IPS DF 6.9 (cell line): ENCODE results near the gene CLIP2.
"Not testable (repeated sequence)": the region's sequence is repeated elsewhere in the genome, so short reads cannot be mapped to it uniquely, and the experiment has no call there.

Experiments used
- DNase-seq: peaks from one replicate; pipeline ENCODE4 v3.0.0-alpha.2; 2013; ENCODE audit warnings: low read depth, low spot score
- H3K27ac ChIP-seq: one replicate; pipeline ENCODE4 v1.5.1; 2013; ENCODE audit warnings: low read length, control low read depth
- H3K27me3 ChIP-seq: 2 replicates; pipeline ENCODE4 v1.6.1; 2013; ENCODE audit warnings: mild to moderate bottlenecking, low read length; ENCODE audit not compliant: control insufficient read depth, insufficient read depth
- H3K36me3 ChIP-seq: 2 replicates; pipeline ENCODE4 v1.6.1; 2013; ENCODE audit warnings: low read length; ENCODE audit not compliant: control insufficient read depth, insufficient read depth
- H3K4me1 ChIP-seq: 2 replicates; pipeline ENCODE4 v1.6.1; 2013; ENCODE audit warnings: low read length; ENCODE audit not compliant: control insufficient read depth, insufficient read depth
- H3K4me3 ChIP-seq: 2 replicates; pipeline ENCODE4 v1.5.1; 2013; ENCODE audit warnings: mild to moderate bottlenecking, low read length
- H3K9me3 ChIP-seq: 2 replicates; pipeline ENCODE4 v1.6.1; 2013; ENCODE audit warnings: low read length, inconsistent platforms; ENCODE audit not compliant: control insufficient read depth, insufficient read depth
- WGBS: extraction: QIAGEN DNeasy Blood & Tissue Kit; methylation state at CpG from one replicate; pipeline ENCODE4 v1.1.7; 2013; ENCODE audit warnings: mixed read lengths, missing lambda C conversion rate; ENCODE audit not compliant: insufficient read length, insufficient coverage; 5-methylcytosine and 5-hydroxymethylcytosine counted together

Gene CLIP2

DNA sequence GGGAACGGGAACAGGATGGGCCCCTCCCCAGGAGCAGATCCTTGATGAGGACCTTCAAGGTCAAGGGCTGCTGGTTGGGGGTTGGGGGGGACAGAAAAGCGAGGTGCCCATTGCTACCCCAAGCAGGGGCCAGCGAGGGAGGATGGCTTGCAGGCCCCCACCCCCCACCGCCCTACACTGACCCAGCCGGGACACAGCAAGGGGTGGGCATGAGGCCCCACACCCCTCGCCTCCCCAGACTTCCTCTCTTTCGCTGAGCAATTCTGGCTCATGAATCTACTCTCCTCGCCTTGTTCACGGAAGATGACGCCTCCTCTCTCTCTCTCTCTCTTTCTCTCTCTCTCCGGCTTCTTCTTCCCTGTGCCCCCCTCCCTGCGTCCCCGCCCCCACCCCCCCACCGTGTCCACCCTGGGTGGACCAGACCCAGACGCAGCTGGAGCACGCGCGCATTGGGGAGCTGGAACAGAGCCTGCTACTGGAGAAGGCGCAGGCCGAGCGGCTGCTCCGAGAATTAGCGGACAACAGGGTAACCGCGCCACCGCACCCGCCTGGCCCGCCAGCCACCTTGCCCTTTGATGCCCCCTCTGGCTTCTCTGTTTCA, 83.4 kb downstream of the CLIP2 start:
- WGBS: no CpG with 5 or more reads among the region's 28 CpGs
- no peak overlapping the region; the same call in 1 of the 2 replicates for H3K4me3 ChIP-seq

GRCh38 chr7:74373536-74373935, 84.3 kb downstream of the CLIP2 start:
- Histone ChIP-seq H3K4me1 (peaks cover 2% of the 10 kb centered on the region; the same call in 1 of the 2 replicates), H3K27me3 (no peaks in the 10 kb centered on the region), H3K4me3 (no peak overlapping the region), H3K27ac (no peak overlapping the region), H3K9me3 (no peaks in the 10 kb centered on the region), H3K36me3 (peaks cover 4% of the 10 kb centered on the region; the same call in 1 of the 2 replicates)
- no peak for DNase-seq
- WGBS: no CpG with 5 or more reads among the region's 3 CpGs

More for the DNA sequence above, 83.4 kb downstream of the CLIP2 start:
- Histone ChIP-seq H3K4me1 (peaks cover 2% of the 10 kb centered on the region; the same call in 1 of the 2 replicates), H3K9me3 (no peaks in the 10 kb centered on the region), H3K27me3 (no peaks in the 10 kb centered on the region), H3K36me3 (peaks cover 4% of the 10 kb centered on the region; the same call in 1 of the 2 replicates), H3K27ac (no peak overlapping the region)
- no peak for DNase-seq

- H3K27ac ChIP-seq: no peak overlapping the region
- H3K4me3 ChIP-seq: no peak overlapping the region
- no peaks in the 10 kb centered on the region for H3K9me3 ChIP-seq
- H3K4me1 ChIP-seq: peaks cover 2% of the 10 kb centered on the region; the same call in 1 of the 2 replicates
- WGBS: no CpG with 5 or more reads among the region's 31 CpGs
- DNase-seq: no peak
- peaks cover 4% of the 10 kb centered on the region; the same call in 1 of the 2 replicates for H3K36me3 ChIP-seq
- no peaks in the 10 kb centered on the region for H3K27me3 ChIP-seq
These were observed 86.6 kb downstream of the CLIP2 start for GRCh38 chr7:74375726-74376220.

DNA sequence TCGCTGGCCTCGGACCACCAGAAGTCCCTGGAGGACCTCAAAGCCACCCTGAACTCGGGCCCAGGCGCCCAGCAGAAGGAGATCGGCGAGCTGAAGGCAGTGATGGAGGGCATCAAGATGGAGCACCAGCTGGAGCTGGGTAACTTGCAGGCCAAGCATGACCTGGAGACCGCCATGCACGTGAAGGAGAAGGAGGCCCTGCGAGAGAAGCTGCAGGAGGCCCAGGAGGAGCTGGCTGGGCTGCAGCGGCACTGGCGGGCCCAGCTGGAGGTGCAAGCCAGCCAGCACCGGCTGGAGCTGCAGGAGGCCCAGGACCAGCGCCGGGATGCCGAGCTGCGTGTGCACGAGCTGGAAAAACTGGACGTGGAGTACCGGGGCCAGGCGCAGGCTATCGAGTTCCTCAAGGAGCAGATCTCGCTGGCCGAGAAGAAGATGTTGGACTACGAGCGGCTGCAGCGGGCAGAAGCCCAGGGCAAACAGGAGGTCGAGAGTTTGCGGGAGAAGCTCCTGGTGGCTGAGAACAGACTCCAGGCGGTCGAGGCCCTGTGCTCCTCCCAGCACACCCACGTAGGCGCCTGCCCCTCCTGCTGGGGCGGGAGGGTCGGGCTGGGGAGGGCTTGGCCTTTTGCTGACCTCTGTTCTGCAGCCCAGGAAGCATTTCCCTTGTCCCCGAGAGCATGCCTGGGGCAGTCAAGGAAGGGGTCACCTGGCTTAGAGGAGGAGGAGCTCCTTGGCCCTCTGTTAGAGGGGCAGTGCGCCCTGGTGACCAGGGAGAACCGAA, 87.2 kb downstream of the CLIP2 start:
- no CpG with 5 or more reads among the region's 37 CpGs for WGBS
- Histone ChIP-seq H3K4me1 (peaks cover 2% of the 10 kb centered on the region; the same call in 1 of the 2 replicates), H3K9me3 (no peaks in the 10 kb centered on the region), H3K27me3 (no peaks in the 10 kb centered on the region), H3K27ac (no peak overlapping the region), H3K4me3 (no peak overlapping the region), H3K36me3 (peaks cover 4% of the 10 kb centered on the region; the same call in 1 of the 2 replicates)
- DNase-seq: no peak

GRCh38 chr7:74379938-74380337, 90.7 kb downstream of the CLIP2 start:
- H3K27me3 ChIP-seq: no peaks in the 10 kb centered on the region
- no peaks in the 10 kb centered on the region for H3K9me3 ChIP-seq
- no peak for DNase-seq
- no peaks in the 10 kb centered on the region for H3K4me1 ChIP-seq
- no CpG with 5 or more reads among the region's 2 CpGs for WGBS
- peaks cover 4% of the 10 kb centered on the region; the same call in 1 of the 2 replicates for H3K36me3 ChIP-seq
- H3K4me3 ChIP-seq: no peak overlapping the region
- H3K27ac ChIP-seq: no peak overlapping the region

DNA sequence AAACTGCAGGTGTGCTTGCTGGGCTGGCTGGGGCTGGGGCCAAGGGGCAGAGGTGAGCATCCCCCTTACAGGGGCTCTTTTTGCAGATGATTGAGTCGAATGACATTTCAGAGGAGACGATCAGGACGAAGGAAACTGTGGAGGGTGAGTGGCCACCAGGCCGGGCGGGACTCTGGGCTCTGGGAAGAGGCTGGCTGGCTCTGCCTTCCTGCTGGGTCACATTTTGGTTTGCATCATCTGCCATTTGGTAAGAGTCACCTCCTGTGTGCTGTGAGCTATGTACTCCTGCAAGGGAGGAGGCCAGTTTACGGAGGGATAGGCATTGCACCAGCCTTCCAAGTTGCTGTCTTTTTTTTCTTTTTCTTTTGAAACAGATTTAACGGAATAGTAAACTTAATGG, 91.5 kb downstream of the CLIP2 start:
- WGBS: no CpG with 5 or more reads among the region's 7 CpGs
- Histone ChIP-seq H3K27ac (no peak overlapping the region), H3K4me3 (no peak overlapping the region), H3K9me3 (no peaks in the 10 kb centered on the region), H3K27me3 (no peaks in the 10 kb centered on the region), H3K4me1 (no peaks in the 10 kb centered on the region), H3K36me3 (peaks cover 4% of the 10 kb centered on the region; the same call in 1 of the 2 replicates)
- DNase-seq: no peak

- not testable (repeated sequence) for H3K27ac ChIP-seq, DNase-seq, H3K4me3 ChIP-seq, H3K9me3 ChIP-seq, H3K4me1 ChIP-seq, H3K36me3 ChIP-seq, H3K27me3 ChIP-seq
- no CpG with 5 or more reads among the region's 4 CpGs for WGBS
These were observed 94.9 kb downstream of the CLIP2 start for GRCh38 chr7:74384086-74384485.

DNA sequence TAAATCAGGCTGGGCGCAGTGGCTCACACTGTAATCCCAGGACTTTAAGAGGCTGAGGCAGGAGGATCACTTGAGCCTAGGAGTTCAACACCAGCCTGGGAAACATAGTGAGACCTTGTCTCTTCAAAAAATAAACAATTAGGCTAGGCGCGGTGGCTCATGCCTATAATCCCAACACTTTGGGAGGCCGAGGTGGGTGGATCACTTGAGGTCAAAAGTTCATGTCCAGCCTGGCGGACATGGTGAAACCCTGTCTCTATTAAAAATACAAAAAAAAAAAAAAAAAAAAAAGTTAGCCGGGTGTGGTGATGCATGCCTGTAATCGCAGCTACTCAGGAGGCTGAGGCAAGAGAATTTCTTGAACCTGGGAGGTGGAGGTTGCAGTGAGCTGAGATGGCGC, 95.6 kb downstream of the CLIP2 start:
- H3K4me3 ChIP-seq, DNase-seq, H3K9me3 ChIP-seq, H3K4me1 ChIP-seq, H3K27ac ChIP-seq, H3K27me3 ChIP-seq: not testable (repeated sequence)
- no CpG with 5 or more reads among the region's 8 CpGs for WGBS
- peaks cover 11% of the 10 kb centered on the region for H3K36me3 ChIP-seq

GRCh38 chr7:74387606-74388005, 98.4 kb downstream of the CLIP2 start:
- no peaks in the 10 kb centered on the region for H3K9me3 ChIP-seq
- DNase-seq: no peak
- H3K36me3 ChIP-seq: peaks cover 11% of the 10 kb centered on the region
- no peak overlapping the region for H3K4me3 ChIP-seq
- H3K4me1 ChIP-seq: no peaks in the 10 kb centered on the region
- no CpG with 5 or more reads among the region's 9 CpGs for WGBS
- no peak overlapping the region for H3K27ac ChIP-seq
- no peaks in the 10 kb centered on the region for H3K27me3 ChIP-seq

DNA sequence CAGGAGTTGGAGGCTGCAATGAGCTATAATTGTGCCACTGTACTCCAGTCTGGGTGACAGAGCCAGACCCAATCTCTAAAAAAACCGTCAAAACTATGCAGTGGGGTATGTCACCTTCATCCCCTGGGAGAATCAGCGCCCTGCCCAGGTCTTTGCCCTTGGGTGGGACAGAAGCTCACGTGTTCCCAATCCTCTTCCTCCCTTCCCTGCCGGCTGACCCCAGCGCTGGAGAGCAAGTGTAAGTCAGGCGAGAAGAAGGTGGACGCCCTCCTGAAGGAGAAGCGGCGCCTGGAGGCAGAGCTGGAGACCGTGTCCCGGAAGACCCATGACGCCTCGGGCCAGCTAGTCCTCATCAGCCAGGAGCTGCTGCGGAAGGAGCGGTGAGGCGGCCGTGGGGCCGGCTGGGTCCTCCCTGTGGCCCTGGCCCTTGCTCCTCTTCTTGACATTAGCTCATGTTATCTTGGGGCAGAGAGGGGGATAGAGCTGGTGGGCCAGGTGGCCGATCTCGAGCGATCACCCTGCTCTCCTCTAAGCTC, 99.7 kb downstream of the CLIP2 start:
- no CpG with 5 or more reads among the region's 21 CpGs for WGBS
- Histone ChIP-seq H3K27me3 (no peaks in the 10 kb centered on the region), H3K36me3 (peaks cover 11% of the 10 kb centered on the region), H3K4me3 (no peak overlapping the region), H3K4me1 (no peaks in the 10 kb centered on the region), H3K27ac (no peak overlapping the region), H3K9me3 (no peaks in the 10 kb centered on the region)
- no peak for DNase-seq
